Right ventricle myocardium inferior (tissue), 1 donor: ENCODE measurements around the gene FBXO21. TPM values are rescaled to one million over a fixed set of nuclear protein-coding genes. Genes with fewer than 3 reads are reported as not detected.
"Not testable (repeated sequence)": the region's sequence is repeated elsewhere in the genome, so short reads cannot be mapped to it uniquely, and the experiment has no call there.

ENCODE experiments used
- ATAC-seq: fragments of 200-7000 bp; cut with Tn5 transposase; one replicate; pipeline ENCODE4 v1.9.1; 2020; ENCODE audit warnings: mild to moderate bottlenecking, moderate library complexity
- DNase-seq: peaks from one replicate; pipeline ENCODE4 v3.0.0; 2021; ENCODE audit errors: missing footprints
- intact Hi-C: fragments of 100-400 bp; cut with DNase I; formaldehyde crosslinking; loops from one replicate; pipeline ENCODE4 v1.11.0; 2022
- total RNA-seq: library from RNA; stranded (reverse); fragmentation: NEBNext Ultra II Directional; extraction: Animal tissue kit (Norgen Biotek cat#: 25700); gene quantifications from one replicate; pipeline ENCODE4 v1.2.1, GENCODE V29; 2021
- donor health status: DM: no; HTN: yes; CAD: no; lungs with severe emphysema.

Gene FBXO21
- total RNA-seq, 1 donor from 2014 or later = 35.2 TPM

GRCh38 chr12:117097159-117097558 is 93.1 kb downstream of the FBXO21 start:
- ATAC-seq (no peak), DNase-seq (no peak)
- intact Hi-C loops = no loop called here

- ATAC-seq (no peak), DNase-seq (no peak)
- intact Hi-C loops = no loop called here
These were observed 93.7 kb downstream of the FBXO21 start for GRCh38 chr12:117096501-117097042.

GRCh38 chr12:117095191-117095590 is 95.1 kb downstream of the FBXO21 start:
- intact Hi-C loops = loop anchor here (2.0 kb wide), 1 partner anchor 64 kb away; no protein-coding TSS in a partner anchor

GRCh38 chr12:117093918-117094630 is 96.2 kb downstream of the FBXO21 start:
- peak; percentile 27 for ATAC-seq
- no peak for DNase-seq
- intact Hi-C loops = loop anchor here (2.0 kb wide), 1 partner anchor 63 kb away; no protein-coding TSS in a partner anchor

More at GRCh38 chr12:117095191-117095590, 95.1 kb downstream of the FBXO21 start:
- DNase-seq, ATAC-seq: not testable (repeated sequence)

GRCh38 chr12:117093431-117093830 is 96.8 kb downstream of the FBXO21 start:
- DNase-seq (no peak), ATAC-seq (no peak)
- intact Hi-C loops = no loop called here

GRCh38 chr12:117092886-117093285 is 97.4 kb downstream of the FBXO21 start:
- intact Hi-C loops = no loop called here
- DNase-seq (no peak), ATAC-seq (no peak)

- no peak for DNase-seq
- ATAC-seq = no peak
- intact Hi-C loops = no loop called here
These were observed 97.8 kb downstream of the FBXO21 start for GRCh38 chr12:117092511-117092780.

Other genes starting within 250 kb of the FBXO21 start
- gene TESC, start 91.1 kb downstream of the FBXO21 start, total RNA-seq = 93.9 TPM
- gene NOS1, start 171.2 kb upstream of the FBXO21 start, total RNA-seq = 0.11 TPM